SHP77 (cell line): ENCODE results near the gene EIF2B2.

Source experiments
- DNase-seq, 2 experiments: peaks; one replicate each; lab custom pipeline; 2025; lab: John Stamatoyannopoulos, UW

EIF2B2 gene

DNA sequence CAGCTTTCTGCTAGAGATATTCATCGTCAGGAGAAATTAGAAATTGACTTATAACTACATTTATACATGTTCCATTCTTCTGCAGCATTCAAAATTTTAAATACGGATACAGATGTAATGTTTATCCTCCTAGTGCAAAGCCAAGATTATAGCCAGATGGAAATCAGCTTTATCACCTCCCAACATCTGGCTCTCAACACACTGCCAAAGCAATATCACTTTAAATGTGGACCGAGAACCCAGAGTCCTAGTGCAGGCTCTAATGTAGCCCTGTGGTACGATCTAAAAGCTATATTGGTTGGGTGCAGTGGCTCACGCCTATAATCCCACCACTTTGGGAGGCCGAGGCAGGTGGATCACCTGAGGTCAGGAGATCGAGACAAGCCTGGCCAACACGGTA, 42.0 kb downstream of the EIF2B2 start:
- DNase-seq: no peak

DNA sequence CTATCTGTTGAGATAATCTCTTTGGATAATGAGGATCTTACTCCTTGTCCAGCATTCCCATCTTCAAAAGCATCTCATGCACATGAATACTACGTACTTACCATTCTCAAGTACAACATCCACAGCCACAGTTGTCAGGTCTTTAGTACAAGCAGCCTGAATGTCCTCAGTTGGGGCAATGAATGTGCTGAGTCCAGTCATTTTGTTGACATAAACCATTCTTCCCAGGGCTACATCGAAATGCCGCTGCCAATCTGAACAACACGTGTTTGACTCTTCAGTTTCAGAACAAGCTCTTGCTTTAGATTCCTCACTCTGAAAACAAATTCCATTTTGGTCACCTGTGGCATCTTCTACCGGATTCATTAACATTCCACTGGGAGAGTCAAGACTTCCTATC, 43.6 kb downstream of the EIF2B2 start:
- DNase-seq: no peak

DNA sequence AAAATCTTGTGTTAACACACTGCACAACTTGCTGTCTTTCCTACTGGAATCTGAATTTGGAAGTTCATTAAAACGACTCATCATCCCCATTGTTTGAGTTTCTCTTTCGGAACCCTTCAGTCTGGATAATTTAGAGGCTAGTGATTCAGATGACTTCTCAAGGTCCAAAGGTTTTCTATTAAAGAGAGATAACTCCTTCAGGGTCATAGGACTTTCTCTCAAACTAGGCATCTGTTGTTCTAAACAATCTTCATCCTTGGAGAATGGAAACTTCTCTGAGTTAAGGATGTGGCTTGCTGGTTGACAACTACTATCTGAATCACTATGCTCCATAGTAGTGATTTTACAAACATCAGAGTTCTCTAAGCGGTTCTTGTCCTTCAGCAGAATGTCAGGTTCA, 44.2 kb downstream of the EIF2B2 start:
- DNase-seq: no peak

DNA sequence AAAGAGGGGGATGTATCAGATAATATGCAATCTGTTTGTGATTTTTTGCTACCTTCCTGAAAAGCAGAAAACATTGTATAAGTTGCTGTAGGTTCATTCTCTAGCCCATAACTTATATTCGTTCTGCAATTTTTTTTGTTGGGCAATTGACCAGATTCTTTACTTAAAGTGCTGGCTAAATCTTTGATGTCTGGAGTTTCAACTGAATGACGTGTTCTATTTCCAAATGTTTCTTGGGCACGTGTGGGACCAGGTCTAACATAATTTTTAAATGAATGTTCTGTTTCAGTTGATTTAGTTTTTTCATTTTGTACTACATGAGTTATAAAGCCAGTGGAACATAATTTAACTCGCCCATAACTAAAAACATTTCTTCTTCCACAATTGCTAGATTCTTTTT, 44.8 kb downstream of the EIF2B2 start:
- DNase-seq: no peak

DNA sequence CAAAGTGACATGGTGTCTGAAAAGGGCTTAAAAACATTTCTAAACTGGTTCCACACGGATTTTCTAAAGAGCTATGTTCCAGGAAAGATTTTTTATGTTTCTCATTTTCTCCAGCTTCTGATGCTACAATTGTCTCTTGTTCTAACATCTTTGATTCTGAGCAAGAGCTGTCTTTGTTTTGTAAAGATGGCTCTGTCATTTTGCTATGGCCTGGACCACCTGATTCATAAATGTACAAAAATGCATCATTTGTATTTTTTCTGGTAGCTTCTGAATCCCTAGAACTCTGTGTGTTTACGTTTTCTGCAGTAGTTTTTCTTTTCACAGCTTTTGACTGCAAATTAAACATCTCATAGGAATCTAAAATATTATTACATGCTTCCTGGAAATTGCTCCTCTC, 45.4 kb downstream of the EIF2B2 start:
- DNase-seq: no peak

DNA sequence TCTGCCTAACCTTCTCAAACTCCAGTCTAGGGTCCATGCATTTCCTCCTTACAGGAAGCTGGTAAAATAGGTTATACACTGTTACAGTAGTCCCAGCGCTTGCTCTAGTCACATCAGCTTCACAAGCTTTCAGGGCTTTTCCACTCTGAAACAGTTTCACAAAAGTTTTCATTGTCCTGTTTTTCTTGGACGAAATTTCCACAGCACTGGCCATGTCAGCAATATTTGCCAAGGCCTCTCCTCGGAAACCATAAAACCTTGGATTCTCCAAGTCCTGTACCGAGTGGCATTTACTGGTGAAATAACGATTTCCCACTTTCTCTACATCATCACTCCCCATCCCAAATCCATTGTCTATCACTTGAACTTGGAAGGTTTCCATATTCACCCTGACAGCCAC, 46.4 kb downstream of the EIF2B2 start:
- DNase-seq: no peak

DNA sequence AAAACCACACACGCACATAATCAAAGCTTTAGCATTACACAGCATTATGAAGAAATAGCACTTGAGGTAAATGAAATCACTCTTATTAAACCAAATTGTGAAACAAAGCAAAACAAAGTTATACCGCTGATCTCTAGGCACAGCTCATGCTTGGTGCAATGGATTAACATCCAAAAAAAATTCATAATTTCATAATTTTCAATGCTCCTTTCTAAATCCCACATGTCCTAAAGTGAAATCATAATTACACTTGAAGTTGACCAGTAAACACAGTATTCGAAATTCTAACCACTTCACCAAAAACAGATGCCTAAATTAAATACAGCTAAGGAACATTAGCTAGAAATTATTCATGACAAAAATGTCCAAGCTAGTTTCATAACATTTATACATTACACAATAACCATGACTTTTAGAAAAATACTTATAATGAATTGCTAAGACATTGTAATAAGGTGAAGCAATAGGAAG, 47.0 kb downstream of the EIF2B2 start:
- no peak for DNase-seq

DNA sequence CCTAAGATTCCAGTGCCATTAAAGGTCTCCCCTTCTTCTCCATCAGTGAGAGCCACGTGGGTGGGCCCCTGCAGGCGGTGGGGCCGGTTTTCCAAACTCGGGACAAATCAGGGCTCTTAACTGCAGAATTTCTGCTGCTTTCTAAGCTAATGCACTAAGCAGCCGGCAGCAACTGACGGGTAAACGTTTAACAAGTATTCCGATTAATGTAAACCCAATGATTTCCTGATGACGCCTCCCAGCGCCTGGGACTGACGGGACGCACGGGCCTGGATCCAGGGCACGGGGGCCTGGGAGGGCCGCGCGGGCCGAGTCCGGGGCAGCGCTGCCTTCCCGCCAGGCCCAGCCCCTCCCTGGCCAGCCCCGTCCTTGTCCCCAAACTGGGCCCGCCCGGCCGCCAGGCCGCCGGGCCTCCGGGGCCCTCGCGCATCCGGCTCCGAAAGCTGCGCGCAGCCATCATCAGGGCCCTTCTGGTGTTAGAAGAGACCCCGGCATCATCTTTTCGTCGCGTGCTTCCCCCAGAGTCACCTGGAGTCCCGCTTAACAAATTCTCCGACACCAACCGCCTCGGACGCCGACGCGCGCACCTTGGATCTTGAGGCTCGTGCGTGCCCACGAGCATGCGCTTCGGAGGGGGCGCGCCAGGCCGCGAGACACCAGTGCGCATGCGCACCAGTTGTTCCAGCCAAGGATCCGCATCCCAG, 48.3 kb downstream of the EIF2B2 start, which contains the start of gene MLH3:
Gene MLH3 (minus strand): TSS at position 616 of the 704 bp plus-strand sequence. CDS start 1,812 bp downstream, outside the sequence.
- peak; percentile 83 to 85 for DNase-seq

DNA sequence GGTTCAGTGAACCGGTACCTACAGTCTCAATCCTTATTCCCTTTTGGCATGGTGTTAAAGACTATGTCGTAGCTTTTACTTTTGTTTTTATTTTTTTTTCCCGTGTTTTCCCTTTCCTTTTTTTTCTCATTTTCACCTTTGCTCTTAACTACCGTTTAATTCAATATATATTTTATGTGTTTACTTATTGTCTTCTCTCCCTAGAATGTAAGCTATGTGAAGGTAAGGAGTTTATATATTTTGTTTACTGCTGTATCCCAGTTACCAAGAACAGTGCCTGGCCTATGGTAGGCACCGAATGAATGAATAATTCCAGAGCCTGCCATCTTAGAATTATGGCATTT, 48.8 kb downstream of the EIF2B2 start:
- DNase-seq: no peak

DNA sequence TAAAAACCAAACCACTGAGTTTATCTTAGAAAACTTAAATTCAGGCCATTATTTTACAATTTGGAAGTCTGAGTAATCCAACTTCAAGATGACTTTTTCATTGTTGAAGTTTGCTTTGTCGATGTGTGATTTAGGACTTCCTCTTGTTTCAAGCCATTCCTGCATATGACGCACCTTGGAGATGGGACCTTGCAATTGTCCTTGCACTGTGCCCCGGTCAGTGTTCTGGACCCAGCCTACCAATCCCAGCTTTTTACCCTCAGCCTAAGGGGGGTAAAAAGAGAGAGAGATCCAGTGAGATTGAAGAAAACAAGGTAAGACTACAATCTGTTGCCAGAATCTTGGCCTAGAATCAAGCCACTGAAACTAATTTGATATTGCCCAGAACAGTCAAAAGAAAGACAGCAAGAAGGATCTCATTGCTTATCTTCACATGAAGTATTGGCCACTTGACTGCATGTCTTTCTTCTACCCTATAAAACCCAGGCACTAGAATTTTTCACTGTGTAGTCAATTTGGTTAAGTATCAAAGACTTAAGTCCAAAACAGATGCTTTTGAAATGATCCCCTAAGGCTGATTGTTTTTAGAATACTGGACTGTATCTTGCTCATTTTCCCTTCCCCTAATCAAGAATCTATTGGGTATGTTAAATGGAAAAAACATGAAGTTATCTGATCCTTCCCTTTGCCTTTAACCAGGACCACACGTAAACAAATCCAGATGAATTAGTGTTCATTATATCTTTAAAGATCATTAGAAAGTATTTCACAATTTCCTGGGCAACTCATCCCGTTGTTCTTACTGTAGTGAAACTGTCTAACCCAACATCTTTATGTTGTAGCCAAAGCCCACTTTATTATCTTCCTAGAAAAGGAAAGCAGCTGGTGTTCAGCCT, 50.9 kb downstream of the EIF2B2 start:
- DNase-seq: no peak

DNA sequence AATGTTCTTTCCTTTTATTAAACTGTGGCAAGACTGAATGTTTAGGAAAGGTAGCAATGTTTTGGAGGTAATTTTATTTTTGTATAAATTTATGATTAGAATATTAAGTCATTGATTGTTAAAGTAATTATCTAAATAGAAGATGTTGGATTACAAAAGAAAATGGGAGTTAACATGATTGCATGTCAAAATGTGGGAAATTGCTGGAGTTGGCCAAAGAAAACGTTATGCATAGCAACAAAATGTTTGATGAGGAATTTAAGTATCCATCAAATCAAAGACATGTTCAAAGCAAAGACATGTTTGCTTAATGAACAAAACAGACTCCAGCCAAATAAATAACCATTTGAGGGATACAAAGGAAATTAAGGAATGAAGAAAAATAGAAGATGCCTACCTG, 51.7 kb downstream of the EIF2B2 start:
- DNase-seq: no peak

DNA sequence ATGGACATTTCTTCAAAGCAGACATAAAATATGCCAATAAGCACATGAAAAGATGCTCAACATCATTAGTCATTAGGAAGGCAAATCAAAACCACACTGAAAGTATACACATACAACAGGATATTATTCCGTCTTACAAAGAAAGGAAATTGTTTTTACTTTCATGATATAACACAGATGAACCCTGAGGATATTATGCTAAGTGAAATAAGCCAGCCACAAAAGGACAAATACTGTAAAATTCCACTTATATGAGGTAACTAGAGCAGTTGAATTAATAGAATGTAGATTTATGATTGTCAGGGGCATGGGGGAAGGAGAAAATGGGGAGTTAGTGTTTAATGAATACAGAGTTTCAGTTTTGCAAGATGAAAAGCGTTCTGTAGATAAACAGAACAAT, 56.9 kb downstream of the EIF2B2 start:
- no peak for DNase-seq

DNA sequence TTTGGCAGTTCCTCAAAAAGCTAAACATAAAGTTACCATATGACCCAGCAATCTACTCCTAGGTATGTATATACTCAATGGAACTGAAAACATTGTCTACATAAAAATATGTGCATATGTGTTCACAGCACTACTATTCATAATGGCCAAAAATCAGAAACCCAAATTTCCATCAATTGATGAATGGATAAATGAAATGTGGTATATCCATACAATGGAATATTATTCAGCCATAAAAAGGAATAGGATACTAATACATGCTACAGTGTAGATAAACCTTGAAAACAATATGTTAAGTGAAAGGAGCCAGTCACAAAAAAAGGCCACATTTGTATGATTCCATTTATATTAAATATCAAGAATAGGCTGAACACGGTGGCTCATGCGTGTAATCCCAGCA, 57.7 kb downstream of the EIF2B2 start:
- DNase-seq: no peak
